Neutrophil (primary cell): ENCODE data around the gene CLCA1.
"Not testable (repeated sequence)": the region's sequence is repeated elsewhere in the genome, so short reads cannot be mapped to it uniquely, and the experiment has no call there.

Source experiments
- H3K27ac ChIP-seq: fragments of 200-600 bp; sonication (generic); 2 replicates; pipeline ENCODE4 v1.5.1; 2016; ENCODE audit warnings: mild to moderate bottlenecking, moderate library complexity
- H3K27me3 ChIP-seq: fragments of 200-600 bp; sonication (generic); 2 replicates; pipeline ENCODE4 v1.6.0; 2016; ENCODE audit warnings: mild to moderate bottlenecking
- H3K36me3 ChIP-seq: fragments of 200-600 bp; sonication (generic); 2 replicates; pipeline ENCODE4 v1.5.1; 2017
- H3K4me1 ChIP-seq, 2 experiments: fragments of 200-600 bp in 1 of 2; sonication (generic) in 1 of 2; 1 replicate in 1 of 2; 2 replicates in 1 of 2; pipeline versions ENCODE4 v1.5.1 to v1.6.1; 2013 to 2016; ENCODE audit warnings: low read depth in 1 of 2, low read length in 1 of 2, mild to moderate bottlenecking in 1 of 2, moderate library complexity in 1 of 2; ENCODE audit not compliant: control insufficient read depth in 1 of 2, insufficient read depth in 1 of 2
- H3K4me3 ChIP-seq, 2 experiments: fragments of 200-600 bp in 1 of 2; sonication (generic) in 1 of 2; 1 replicate in 1 of 2; 2 replicates in 1 of 2; pipeline ENCODE4 v1.5.1; 2013 to 2016; ENCODE audit warnings: low read depth in 1 of 2, low read length in 1 of 2, mild to moderate bottlenecking in 1 of 2, moderate library complexity in 1 of 2
- H3K9me3 ChIP-seq: fragments of 200-600 bp; sonication (generic); 2 replicates; pipeline ENCODE4 v1.5.1; 2016
- TF ChIP-seq, protein P1 (sequence below): fragments of 200-600 bp; sonication (generic); IDR thresholded peaks from 2 replicates; pipeline ENCODE4 v1.5.1; 2016; ENCODE audit warnings: antibody characterized with exemption

Gene CLCA1

DNA sequence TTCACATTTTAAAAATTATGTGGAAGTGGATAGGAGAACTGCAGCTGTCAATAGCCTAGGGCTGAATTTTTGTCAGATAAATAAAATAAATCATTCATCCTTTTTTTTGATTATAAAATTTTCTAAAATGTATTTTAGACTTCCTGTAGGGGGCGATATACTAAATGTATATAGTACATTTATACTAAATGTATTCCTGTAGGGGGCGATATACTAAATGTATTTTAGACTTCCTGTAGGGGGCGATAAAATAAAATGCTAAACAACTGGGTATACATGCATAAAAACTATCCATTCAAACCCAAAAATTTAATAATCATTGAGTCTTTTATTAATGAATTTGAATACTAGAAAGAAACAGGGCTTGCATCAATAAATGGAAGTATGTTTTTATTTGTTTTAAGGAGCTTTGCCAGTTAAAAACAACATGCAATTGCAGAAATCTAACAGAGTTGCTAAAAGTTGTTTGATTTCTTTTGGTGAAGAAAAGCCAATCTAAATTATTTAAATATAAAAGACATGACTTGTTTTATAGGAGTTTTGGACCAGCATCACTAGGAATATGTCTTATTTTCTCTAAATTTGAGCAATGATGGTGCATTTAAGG, 31.4 kb downstream of the CLCA1 start:
- H3K9me3 ChIP-seq = no peaks in the 10 kb centered on the region
- H3K4me3 ChIP-seq = no peak overlapping the region
- no peaks in the 10 kb centered on the region for H3K36me3 ChIP-seq
- H3K4me1 ChIP-seq = peaks cover 0 to 13% of the 10 kb centered on the region in 2 experiments
- peaks cover 10% of the 10 kb centered on the region for H3K27me3 ChIP-seq
- H3K27ac ChIP-seq = no peak overlapping the region
- TF ChIP-seq, protein P1, sequence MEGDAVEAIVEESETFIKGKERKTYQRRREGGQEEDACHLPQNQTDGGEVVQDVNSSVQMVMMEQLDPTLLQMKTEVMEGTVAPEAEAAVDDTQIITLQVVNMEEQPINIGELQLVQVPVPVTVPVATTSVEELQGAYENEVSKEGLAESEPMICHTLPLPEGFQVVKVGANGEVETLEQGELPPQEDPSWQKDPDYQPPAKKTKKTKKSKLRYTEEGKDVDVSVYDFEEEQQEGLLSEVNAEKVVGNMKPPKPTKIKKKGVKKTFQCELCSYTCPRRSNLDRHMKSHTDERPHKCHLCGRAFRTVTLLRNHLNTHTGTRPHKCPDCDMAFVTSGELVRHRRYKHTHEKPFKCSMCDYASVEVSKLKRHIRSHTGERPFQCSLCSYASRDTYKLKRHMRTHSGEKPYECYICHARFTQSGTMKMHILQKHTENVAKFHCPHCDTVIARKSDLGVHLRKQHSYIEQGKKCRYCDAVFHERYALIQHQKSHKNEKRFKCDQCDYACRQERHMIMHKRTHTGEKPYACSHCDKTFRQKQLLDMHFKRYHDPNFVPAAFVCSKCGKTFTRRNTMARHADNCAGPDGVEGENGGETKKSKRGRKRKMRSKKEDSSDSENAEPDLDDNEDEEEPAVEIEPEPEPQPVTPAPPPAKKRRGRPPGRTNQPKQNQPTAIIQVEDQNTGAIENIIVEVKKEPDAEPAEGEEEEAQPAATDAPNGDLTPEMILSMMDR = peak; percentile 81

DNA sequence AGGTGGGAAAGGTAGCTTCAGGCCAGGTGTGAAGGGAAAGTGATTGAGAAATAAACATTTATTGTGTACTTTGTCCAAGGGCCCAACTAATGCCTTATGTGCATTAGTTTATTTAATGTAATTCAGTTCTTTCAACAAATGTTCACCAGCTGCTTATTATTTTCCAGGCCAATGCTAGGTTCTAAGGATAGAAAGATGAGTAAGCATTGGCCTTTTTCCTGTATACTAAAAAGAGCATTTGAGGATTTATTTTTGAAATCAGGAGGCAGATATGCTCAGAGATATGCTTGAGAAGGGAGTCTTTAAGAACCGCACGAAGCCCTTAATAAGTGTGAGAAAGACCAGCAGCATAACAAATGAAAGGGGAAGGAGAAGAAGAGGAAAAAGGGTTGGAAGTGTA, 32.0 kb downstream of the CLCA1 start:
- Histone ChIP-seq H3K27me3 (peaks cover 10% of the 10 kb centered on the region), H3K4me3 (no peak overlapping the region), H3K9me3 (no peaks in the 10 kb centered on the region), H3K27ac (no peak overlapping the region), H3K36me3 (no peaks in the 10 kb centered on the region), H3K4me1 (peaks cover 0 to 13% of the 10 kb centered on the region in 2 experiments)
- TF ChIP-seq, protein P1 = no peak

DNA sequence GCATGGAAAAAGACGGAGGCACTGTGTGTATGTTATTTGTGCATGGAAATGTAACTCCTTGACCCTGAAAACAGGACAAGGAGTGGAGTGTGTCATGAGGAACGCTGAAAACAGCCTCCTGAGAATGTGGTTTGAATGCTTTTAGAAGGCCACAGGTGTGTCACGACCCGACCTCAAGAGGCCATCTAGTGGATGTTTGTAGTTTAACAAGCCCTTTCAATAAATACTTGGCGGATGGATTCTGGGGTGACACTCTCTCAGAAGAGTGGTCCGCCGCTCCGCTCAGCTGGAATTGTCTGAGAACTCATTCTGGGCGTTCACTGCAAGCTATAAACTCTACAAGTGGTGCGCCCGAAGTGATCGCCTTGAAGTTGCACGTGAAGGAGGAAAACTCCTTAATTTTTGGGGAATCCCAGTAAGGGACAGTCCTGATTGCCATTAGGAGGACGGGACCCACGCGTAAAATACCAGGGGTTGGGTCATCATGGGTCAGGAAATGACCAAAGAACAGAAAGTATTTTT, 33.5 kb downstream of the CLCA1 start:
- not testable (repeated sequence) for H3K9me3 ChIP-seq, H3K36me3 ChIP-seq, H3K4me3 ChIP-seq, H3K27ac ChIP-seq
- Histone ChIP-seq H3K4me1 (peaks cover 0 to 13% of the 10 kb centered on the region in 2 experiments), H3K27me3 (peaks cover 10% of the 10 kb centered on the region)

DNA sequence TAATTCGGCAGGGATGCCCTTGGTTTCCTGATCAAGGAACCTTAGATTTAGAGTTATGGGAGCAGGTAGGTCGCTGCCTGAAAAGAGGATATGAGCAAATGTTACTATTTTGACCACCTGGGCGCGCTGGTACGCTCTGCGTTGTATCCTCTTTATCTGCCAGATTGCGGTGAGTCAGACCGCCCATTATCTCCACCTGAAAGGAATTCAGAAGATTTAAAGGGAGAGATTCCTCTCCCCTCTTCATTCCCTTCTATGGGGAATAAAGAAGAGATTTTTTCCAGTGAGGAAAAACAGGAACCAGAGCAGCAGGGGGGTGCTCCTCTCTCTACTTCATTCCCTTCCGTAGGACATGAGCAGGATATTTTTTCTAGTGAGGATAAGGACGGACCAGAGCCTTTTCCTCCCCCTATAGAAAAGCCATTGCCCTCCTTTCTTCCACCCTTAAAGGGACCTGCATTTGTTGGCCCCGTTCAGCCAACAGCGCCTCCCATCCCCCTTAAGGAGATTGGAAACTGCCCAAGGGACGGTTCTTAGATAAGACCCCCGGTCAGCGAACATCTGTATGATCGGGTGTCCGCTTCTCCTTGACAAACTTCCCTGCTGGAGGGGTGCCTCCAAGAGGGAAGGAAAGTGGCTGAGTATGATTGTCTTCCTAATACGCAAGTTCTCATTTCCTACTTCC, 34.1 kb downstream of the CLCA1 start:
- H3K4me3 ChIP-seq = no peak overlapping the region
- peaks cover 10% of the 10 kb centered on the region for H3K27me3 ChIP-seq

DNA sequence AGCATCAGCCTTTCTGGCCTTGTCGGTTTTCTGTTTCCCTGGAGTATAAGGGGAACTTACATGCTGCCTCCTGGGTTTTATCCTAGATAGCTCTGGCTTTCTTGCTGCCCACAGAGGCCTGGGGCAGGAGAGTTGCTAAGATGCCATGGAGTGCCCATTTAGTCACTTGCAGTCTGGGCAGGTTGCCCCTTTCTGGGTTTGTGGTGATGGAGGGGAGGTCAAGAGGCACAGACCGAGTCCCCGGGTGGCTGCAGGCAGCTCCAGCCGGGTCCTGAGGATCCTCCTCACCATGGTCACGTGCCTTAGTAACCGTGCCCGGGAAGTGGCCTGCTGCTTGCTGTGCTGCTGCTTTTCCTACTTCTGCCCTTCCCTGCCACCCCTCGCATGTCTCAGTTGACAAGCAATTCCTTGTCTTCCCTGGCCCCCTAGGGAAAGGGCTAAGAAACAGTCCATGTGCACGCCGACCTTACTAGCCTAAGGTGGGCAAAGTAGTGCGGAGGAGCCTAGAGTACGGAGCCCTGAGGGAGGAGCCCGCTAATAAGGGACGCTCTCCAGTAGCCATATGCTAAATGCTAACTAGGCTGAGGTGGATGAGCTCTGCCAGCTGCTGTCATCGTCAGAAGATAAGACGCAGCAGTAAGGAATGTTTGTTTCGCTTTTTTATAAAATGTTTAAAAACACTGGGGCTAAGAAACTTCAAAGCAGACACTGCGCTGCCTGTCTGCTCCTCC, 34.8 kb downstream of the CLCA1 start:
- no peaks in the 10 kb centered on the region for H3K36me3 ChIP-seq
- TF ChIP-seq, protein P1 = no peak
- peaks cover 0 to 13% of the 10 kb centered on the region in 2 experiments for H3K4me1 ChIP-seq
- H3K27me3 ChIP-seq = peaks cover 10% of the 10 kb centered on the region
- no peaks in the 10 kb centered on the region for H3K9me3 ChIP-seq
- H3K27ac ChIP-seq = no peak overlapping the region
- no peak overlapping the region for H3K4me3 ChIP-seq

More for the DNA sequence above, 34.1 kb downstream of the CLCA1 start:
- Histone ChIP-seq H3K36me3 (no peaks in the 10 kb centered on the region), H3K27ac (no peak overlapping the region), H3K9me3 (no peaks in the 10 kb centered on the region), H3K4me1 (peaks cover 0 to 13% of the 10 kb centered on the region in 2 experiments)
- TF ChIP-seq, protein P1 = no peak
